GM12801 (cell line): ENCODE measurements around the gene TPI1.

ENCODE experiments used
- TF ChIP-seq, protein P1 (sequence below): IDR thresholded peaks from one replicate; pipeline ENCODE4 v1.5.1; 2011; ENCODE audit warnings: control low read depth; ENCODE audit not compliant: insufficient read length; ENCODE audit errors: extremely low read depth

TPI1 gene

DNA sequence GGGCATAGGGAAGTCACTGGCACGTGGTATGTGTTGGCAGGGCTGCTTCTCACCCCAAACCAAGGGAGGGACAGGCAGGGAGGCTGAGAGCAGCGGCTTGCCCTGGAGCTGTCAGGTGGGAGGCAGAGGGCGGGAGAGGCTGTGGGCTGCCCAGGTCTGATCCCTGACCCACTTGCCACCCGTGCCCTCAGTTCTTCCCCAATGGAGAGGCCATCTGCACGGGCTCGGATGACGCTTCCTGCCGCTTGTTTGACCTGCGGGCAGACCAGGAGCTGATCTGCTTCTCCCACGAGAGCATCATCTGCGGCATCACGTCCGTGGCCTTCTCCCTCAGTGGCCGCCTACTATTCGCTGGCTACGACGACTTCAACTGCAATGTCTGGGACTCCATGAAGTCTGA, 21.9 kb upstream of the TPI1 start:
- TF ChIP-seq, protein P1, sequence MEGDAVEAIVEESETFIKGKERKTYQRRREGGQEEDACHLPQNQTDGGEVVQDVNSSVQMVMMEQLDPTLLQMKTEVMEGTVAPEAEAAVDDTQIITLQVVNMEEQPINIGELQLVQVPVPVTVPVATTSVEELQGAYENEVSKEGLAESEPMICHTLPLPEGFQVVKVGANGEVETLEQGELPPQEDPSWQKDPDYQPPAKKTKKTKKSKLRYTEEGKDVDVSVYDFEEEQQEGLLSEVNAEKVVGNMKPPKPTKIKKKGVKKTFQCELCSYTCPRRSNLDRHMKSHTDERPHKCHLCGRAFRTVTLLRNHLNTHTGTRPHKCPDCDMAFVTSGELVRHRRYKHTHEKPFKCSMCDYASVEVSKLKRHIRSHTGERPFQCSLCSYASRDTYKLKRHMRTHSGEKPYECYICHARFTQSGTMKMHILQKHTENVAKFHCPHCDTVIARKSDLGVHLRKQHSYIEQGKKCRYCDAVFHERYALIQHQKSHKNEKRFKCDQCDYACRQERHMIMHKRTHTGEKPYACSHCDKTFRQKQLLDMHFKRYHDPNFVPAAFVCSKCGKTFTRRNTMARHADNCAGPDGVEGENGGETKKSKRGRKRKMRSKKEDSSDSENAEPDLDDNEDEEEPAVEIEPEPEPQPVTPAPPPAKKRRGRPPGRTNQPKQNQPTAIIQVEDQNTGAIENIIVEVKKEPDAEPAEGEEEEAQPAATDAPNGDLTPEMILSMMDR = no peak

DNA sequence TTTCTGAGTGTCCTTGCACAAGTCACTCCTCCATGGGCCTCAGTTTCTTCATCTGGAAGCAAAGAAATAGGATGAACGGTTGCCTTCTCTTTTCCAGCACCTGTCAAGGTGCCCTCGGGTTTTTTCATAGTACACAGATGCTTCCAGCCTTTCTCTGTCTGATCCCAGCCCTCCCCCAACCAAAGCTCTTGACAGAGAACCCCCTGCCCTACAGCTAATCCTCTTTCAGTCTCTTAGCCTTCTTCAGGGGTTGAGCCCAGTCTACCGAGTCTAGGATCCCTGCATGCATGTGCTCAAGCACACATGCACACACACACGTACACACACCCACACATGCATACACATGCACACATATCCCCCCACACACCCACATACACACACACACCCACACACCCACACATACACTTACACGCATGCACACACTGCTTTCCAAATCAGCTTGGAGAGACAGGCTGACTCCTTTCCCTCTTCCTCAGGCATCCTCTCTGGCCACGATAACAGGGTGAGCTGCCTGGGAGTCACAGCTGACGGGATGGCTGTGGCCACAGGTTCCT, 20.9 kb upstream of the TPI1 start:
- TF ChIP-seq, protein P1 = no peak

DNA sequence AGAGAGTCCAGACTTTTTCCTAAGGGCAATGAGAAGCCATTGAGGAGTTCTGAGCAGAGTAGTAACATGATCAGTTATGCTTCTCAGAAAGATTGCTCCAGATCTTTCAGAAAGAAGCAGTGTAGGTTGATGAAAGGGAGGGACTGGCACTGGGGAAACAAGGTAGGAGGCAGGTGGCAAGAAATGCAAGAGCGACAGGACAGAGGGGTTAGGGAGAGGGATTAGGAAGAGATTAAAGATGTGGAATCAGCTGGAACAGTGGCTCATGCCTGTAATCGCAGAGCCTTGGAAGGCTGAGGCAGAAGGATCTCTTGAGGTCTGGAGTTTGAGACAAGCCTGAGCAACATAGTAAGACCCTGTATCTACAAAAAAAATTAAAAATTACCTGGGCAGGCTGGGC, 19.7 kb upstream of the TPI1 start:
- TF ChIP-seq, protein P1 = no peak

DNA sequence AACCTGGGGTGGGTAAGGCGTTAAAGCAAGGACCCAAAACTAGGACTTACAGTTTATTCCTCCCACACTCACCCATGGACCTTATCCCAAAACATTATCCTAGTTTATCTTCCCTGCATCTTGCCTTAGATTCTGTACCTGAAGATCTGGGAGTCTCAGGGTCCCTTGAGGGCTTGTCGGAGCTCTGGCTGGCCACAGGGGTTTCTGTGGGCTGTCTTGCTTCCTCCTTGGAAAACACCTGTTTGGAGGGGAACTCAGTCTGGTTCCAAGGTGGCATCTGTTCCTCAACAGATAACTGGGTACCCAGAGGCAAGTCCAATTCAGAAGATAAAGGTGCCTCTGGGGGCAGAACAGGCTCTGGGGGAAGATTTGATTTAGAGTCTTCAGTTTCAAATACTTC, 17.9 kb upstream of the TPI1 start:
- TF ChIP-seq, protein P1 = no peak

DNA sequence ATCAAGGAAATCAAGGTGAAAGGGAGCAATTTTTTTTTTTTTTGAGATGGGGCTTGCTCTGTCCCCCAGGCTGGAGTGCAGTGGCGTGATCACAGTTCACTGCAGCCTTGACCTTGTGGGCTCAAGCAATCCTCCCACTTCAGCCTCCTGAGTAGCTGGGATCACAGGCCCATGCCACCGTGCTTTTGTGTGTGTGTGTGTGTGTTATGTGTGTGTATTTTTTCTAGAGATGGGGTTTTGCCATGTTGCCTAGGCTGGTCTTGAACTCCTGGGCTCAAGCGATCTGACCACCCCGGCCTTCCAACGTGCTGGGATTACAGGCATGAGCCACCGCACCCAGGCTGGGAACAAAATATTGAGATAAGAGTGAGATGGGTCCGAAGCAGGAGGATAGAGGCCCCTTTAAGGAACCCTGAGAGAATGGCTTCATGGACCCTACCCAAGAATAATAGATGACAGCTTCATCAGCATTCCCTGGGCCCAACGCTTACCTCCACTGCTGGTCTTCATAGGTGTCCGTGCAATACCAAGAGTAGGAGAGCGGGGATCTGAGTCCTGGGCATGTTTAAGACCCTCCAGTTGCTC, 17.3 kb upstream of the TPI1 start:
- TF ChIP-seq, protein P1 = no peak

DNA sequence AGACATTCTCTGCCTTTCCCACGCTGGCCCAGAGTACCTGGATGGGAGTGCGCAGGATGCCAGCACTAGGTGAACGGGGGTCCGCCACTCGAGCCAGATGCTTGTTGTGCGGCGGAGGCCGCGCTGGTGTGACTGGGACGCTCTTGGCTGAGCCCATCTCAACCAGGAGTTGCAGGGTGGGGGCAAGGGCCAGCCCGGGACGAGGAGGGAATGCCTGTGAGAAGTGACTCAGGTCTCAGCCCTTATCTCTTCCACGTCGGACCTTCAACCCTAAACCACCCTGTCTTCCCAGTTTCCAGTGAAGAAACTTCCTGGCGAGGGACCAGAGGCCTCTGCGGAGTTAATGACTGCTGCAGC, 16.6 kb upstream of the TPI1 start:
- TF ChIP-seq, protein P1 = no peak

DNA sequence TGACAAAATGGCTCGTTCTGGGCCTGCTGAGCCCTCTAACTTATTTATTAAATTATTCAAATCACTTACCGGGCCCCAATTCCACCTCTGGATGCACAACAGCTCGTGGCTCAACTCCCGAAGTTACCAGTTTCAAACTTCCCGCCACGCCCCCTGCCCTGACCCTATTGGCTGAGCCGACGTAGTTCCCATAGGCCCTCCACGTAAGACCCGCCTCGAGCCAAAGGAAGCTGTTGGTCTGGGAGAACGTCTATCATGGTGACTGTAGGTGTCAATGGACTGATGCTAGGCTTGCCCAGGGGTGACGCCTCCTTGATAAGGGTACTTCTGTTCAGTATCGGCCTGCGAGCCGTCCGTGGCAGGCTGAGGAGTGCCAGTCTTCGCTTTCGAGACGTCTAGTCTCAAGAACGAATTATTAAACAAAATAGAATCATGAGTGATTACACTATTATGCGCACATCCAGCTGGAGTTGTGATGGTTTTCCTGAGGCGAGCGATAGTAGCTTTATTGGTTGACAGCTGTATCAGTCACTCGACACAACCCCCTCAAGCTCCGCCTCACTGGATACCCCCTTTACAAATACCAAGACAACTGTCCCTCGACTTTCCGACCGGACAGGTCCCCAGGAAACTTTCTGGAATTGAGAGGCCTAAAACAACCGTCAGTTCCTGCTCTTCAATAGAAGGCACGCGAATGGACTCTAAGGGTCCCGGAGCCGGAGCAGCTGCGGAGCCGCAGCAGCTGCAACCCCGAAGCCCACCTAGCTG, 16.0 kb upstream of the TPI1 start, which contains the start of gene CDCA3:
Gene CDCA3 (minus strand): TSS at position 134 of the 768 bp plus-strand sequence. CDS start 334 bp downstream, outside the sequence.
- TF ChIP-seq, protein P1 = no peak
